ENCODE results near the gene MAML3.
"Not testable (repeated sequence)": the region's sequence is repeated elsewhere in the genome, so short reads cannot be mapped to it uniquely, and the experiment has no call there.

MAML3 gene

DNA sequence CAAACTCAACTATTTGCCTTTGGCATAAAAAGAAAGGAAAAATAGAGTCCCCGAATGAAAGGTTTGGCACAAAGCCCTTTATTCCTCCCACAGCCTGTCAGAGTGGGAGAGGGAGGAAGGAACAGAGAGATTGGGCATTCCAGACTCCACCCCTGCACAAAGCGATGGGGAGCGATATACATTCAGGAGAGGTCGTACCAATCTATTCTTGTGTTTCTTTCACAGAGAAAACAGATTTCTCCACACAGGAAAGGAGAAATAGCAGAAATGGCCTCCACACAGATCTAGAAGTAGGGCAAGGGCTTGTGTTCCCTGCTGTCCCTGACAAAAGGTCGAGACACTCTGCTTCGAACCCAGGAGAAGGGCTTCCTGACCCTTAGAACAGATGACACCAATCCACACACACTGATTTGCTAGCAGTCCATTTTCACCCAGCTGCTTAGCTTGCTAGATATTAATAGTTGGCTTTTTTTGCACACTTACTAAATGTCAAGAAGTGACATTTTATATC lies 197.4 kb downstream of the MAML3 start:
- no peak for DNase-seq

- no peak for DNase-seq
These were observed 198.4 kb downstream of the MAML3 start for GRCh38 chr4:139955600-139955999.

DNA sequence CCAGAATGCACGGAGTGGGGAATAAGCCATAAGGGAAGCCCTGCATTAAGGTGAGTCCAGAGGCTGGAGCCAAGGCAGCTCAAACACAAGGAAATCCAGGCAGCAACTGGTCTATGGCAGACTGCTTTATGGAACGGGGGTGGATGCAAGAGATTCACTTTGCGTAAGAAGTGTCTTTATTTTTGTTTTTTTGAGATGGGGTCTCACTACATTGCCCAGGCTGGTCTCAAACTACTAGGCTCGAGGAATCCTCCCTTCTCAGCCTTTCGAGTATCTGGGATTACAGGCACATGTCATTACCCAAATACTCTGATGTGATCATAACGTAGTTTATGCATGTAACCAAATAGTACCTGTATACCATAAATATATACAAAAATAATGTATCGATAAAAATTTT lies 199.5 kb downstream of the MAML3 start:
- DNase-seq: no peak

- DNase-seq: no peak
These were observed 203.0 kb downstream of the MAML3 start for GRCh38 chr4:139951021-139951420.

DNA sequence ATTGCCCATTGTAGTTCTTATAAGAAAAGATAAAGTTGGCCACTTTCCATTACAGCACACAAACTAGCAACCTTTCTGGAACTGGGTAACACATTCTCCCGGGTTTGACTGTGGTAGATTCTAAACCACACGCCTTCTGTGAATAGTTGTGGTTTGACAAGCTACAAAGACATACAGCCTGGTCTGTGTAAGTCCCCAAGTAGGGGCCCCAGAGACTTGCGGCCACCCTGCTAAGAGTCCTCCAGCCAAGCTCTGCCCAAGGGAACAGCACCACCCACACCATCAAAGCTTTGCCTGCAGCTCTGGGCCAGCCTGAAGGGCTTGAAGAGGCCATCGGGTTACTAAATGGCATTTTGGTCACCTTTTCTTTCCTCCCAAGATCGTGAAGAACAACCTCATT lies 203.4 kb downstream of the MAML3 start:
- no peak for DNase-seq

DNA sequence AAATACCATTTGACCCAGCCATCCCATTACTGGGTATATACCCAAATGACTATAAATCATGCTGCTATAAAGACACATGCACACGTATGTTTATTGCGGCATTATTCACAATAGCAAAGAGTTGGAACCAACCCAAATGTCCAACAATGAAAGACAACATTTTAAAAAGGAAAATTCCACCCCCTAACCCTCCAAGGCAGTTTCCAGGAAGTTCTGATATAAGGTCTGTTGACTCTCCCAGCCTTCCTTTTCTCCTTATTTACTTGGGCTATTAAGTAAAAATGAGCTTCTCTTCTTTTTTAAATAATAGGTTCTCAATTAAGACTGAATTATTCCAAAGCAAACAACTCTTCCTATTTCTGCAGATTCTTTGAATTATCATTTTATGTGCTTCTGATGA lies 209.1 kb downstream of the MAML3 start:
- not testable (repeated sequence) for DNase-seq

GRCh38 chr4:139943277-139943676 lies 210.7 kb downstream of the MAML3 start:
- no peak for DNase-seq

GRCh38 chr4:139942241-139942640 lies 211.7 kb downstream of the MAML3 start:
- DNase-seq: no peak

DNA sequence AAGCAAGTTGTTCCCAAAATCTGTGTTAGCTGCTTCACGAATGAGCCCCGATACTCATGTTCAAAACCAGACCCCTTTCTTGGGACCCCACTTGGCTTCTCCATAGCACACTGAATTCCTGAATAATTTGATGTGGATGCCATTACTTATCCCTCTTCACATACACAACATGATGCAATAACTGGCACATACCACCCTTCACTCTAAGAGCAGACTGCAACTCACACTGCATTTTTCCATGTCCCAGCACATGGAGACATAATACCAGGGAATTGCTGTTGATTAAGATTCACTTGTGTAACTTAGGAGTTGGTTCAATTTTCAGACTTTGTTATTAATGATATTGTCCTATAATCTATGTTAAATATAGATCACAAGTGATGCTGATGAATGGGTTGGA lies 213.4 kb downstream of the MAML3 start:
- DNase-seq: no peak

DNA sequence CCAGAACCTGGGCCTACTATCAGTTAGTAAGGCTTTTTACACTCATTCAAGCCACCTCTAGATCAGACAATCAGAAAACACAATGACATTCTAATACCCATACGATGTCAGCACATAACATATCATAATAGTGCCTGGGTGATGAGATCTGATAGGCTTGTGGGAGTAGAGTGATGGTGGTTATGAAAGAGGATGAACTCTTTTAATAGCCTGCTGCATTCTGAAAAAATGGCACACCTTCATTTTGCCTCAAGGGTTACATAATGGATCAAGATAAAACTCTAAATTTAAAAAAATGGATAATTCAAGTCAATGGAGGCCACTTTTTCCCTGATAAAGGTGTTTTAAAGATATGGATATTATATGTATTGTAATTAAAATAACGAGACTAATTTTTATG lies 215.6 kb downstream of the MAML3 start:
- no peak for DNase-seq

- DNase-seq: no peak
These were observed 218.1 kb downstream of the MAML3 start for GRCh38 chr4:139935911-139936310.

DNA sequence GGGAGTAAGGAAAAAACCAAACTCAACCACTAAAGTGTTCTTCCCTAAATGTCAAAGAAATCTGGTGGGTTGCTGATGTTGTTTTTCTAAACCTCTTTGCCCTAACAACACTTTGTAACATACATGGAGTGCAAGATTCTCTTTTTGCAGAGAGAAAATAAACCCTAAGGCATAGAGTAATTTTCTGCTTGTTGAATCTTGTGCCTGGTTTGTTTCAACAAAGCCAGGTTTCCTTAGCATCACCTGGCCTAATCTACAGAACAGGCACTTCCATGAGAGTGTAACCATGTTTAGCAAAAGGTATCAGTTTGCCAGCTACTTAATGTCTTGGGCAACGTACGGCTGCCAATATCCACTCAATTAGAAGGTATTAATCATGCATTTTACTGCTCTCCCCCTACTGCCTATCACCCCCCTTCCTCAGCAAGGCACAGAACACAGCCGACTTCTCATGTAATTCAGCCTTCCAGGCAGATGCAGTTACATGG lies 219.2 kb downstream of the MAML3 start:
- no peak for DNase-seq

GRCh38 chr4:139934057-139934707 lies 219.8 kb downstream of the MAML3 start:
- no peak for DNase-seq

DNA sequence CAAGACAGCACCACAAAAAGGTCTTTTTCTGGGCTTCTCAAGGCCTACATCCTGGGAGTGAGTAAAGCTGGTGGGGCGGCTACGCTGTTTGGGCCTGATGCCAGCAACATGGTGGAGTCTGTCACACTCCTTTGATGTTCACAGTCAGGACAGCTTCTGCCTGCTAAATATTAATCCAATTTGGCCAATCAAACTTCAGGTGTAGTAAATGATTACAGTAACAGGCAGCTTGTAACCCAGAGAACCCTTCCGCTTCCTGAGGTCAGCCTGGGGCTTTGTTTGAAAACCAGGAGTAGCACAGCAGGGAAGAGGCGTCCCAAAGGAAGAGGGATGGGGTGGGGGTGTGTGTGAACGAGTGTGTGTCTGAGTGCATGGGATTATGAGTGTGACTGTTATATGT lies 220.4 kb downstream of the MAML3 start:
- no peak for DNase-seq

DNA sequence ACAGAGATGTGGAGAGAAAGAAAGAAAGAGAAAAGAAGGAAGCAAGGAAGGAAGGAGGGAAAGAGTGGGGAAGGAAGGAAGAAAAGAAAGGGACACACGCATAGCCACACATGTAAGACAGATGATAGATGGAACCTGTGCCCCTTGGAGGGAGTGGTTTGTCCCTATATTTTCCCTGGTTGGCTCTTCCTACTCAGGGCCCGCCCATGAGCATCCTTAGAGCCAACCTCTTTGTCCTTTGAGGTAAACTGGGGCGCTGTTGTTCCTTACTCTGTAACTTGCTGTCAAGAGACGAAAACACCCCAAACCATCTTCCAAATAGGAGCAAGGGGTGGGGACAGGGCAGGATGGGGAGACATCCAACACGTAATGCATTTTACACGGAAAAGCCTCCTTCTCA lies 220.9 kb downstream of the MAML3 start:
- DNase-seq: no peak

DNA sequence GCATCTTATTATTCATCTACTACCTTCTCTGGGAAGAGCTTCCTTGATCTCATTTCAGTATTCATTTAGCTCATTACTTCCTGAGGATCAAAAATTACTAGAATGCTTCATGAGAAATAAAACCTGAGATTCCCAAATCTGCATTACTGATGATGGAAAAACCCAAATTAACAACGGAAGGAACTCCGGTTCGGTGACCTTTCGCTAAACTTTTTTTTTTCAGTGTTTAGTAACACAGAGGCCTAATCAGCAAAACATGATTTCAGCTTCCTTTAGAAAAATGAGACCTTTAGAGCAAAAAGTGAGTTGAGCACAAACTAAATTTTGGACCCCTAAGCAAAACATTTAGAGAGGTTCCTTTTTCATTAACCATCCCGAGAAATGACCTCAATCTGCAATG lies 229.2 kb downstream of the MAML3 start:
- DNase-seq: no peak

DNA sequence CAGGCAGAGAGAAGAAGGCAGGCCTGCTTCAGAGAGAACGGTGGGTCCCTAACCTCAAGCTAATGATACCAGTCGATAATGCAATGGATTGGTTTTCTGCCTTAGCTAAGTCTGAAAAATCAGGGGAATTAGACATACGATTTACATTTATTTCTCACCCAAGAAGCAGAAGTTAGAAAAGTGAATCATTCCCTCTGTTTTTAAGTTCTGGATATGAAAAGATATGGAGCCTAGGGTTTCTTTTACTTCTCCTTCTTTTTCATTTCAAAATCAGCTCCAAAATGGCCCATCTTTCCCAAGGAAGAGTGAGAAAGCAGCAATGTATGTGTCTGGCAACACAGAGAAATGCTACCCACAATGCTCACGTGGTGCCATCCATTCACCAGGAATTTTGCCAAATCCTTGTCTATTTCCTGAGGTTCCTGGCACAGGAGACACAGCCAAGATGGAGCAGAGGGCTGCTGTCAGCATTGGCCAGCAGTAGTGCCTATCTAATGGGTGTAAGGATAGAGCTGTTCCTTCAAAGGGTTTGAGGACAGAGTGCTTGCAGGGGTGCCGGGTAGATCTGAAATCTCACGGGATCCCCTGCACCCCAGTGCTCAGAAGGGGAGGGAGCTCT lies 231.5 kb downstream of the MAML3 start:
- DNase-seq: no peak

GRCh38 chr4:139921429-139922184 lies 232.4 kb downstream of the MAML3 start:
- DNase-seq: peak; percentile 86

DNA sequence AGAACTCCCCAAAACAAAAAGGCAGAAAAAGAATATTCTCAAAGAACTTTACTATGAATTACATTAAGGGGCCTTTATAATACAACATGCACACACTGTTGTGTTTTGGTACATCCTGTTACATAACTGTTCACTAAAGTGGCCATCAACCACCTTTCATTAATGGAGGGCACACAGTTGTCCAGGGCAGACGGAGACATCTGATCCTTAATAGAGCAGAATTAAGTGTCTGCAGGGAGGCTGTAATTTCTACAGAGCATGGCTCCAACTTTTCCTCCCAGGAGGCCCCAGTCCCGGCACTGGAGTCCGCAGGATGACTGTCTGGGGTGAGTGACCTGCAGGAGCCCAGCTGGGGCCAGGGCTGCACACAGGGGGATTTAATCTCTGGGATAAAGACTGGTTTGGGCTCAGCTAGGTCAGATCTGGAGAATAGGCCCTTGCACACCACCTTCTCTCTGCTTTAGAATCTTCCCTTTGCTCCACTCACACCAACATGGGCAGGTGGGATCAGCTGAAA lies 233.4 kb downstream of the MAML3 start:
- no peak for DNase-seq

- DNase-seq: no peak
These were observed 234.5 kb downstream of the MAML3 start for GRCh38 chr4:139919521-139919920.

- no peak for DNase-seq
These were observed 235.0 kb downstream of the MAML3 start for GRCh38 chr4:139919004-139919403.

DNA sequence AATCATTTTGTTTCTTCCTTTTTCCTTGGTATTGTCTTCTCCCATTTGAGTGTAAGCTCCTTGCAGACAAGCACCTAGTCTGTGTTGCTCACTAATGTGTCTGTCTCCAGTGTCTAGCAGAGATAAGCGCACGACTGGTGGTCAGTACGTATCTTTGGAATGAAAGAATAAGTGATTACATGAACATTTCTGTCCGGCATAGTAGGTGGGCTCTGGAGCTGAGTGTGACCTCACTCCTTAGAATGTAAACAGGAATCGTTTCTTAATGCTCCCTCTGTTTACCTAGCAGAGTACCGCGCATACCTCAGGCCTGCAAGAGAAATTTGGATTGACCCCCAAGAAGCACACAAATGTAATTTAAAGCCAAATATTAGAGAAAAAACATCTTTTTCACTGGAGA lies 235.4 kb downstream of the MAML3 start:
- no peak for DNase-seq

- no peak for DNase-seq
These were observed 236.1 kb downstream of the MAML3 start for GRCh38 chr4:139917896-139918295.

DNA sequence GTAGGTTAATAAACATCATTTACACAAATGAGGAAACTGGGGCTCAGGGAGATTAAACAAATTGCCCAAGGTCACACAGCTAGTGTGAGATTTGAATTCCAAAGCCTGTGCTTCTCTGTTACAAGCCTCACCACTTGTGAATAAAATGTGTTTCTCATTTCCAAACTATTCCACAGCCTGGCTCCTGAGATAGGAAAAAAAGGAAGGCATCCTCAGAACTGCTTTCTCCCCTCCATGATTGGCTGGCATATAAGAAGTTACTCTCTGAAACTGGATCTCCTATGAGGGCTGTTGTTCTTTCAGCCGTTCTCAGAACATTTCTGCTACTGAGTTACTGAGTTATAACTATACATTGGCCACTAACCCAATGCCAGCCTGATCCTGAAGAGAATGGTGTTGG lies 237.9 kb downstream of the MAML3 start:
- no peak for DNase-seq
